Measurements from ENCODE around the gene SLC35B2.

- TF ChIP-seq EZH2 (IDR thresholded peaks at IDR 0.05; ENCODE audit: low read depth, unreplicated experiment) (no peak), CTCF (conservative IDR thresholded peaks at IDR 0.05; ENCODE audit: low read depth in 2 of 2) (no peak), REST (IDR thresholded peaks at IDR 0.05; ENCODE audit: unreplicated experiment) (no peak), POLR2AphosphoS5 (IDR thresholded peaks at IDR 0.05; ENCODE audit: low read depth) (no peak)
Measured at GRCh38 chr6:44289726-44290260, 32.5 kb upstream of the SLC35B2 start.

Data from GM23338 (cell line).